Measurements from ENCODE around the gene CBFB. TPM values are rescaled to one million over a fixed set of nuclear protein-coding genes. Genes with fewer than 3 reads are reported as not detected.
"Not testable (repeated sequence)": the region's sequence is repeated elsewhere in the genome, so short reads cannot be mapped to it uniquely, and the experiment has no call there.

The CBFB gene
- polyA plus RNA-seq, 1 donor from 2014 or later, result 32.6 TPM

- Histone ChIP-seq H3K27ac (ENCODE audit: low read length) (no peak within 1 kb of the TSS), H3K79me2 (replicated peaks; ENCODE audit: insufficient read depth, low read length) (no peaks in the 10 kb centered on the region), H3K4me3 (ENCODE audit: low read length) (no peak within 1 kb of the TSS), H3K27me3 (ENCODE audit: insufficient read depth, low read depth, low read length) (no peaks in the 10 kb centered on the region), H3K36me3 (ENCODE audit: insufficient read depth, low read length) (no peaks in the 10 kb centered on the region), H2AFZ (ENCODE audit: low read depth, low read length) (no peak within 1 kb of the TSS), H3K4me2 (ENCODE audit: low read length) (no peak within 1 kb of the TSS), H4K20me1 (ENCODE audit: insufficient read depth) (no peaks in the 10 kb centered on the region), H3K9ac (ENCODE audit: low read length) (no peak within 1 kb of the TSS), H3F3A (ENCODE audit: insufficient read depth, low read length, poor library complexity, severe bottlenecking) (no peaks in the 10 kb centered on the region), H3K9me2 (ENCODE audit: insufficient read depth, low read length) (no peaks in the 10 kb centered on the region), H3K9me3 (ENCODE audit: low read length) (no peaks in the 10 kb centered on the region)
- TF ChIP-seq RAD21 (conservative IDR thresholded peaks at IDR 0.05), result no peak
- no peak for TF ChIP-seq CTCF (IDR thresholded peaks at IDR 0.05; ENCODE audit: poor library complexity, severe bottlenecking)
These were observed 40.7 kb upstream of the CBFB start, which contains the start of gene CES4A for GRCh38 chr16:66988197-66988788. Gene CES4A, plus strand, starts transcription at chr16:66988589. Its CDS starts 184 bp downstream, at chr16:66988773.

- no peak overlapping the region for H3K4me2 ChIP-seq (ENCODE audit: low read length)
- TF ChIP-seq POLR2AphosphoS5 (IDR thresholded peaks at IDR 0.05) (no peak), EP300 (conservative IDR thresholded peaks at IDR 0.05; ENCODE audit: poor library complexity, severe bottlenecking) (no peak), EZH2 (IDR thresholded peaks at IDR 0.05; ENCODE audit: borderline replicate concordance, insufficient read depth, low read length, poor library complexity, severe bottlenecking) (no peak), CTCF (IDR thresholded peaks at IDR 0.05; ENCODE audit: poor library complexity, severe bottlenecking) (no peak), TAF1 (IDR thresholded peaks at IDR 0.05; ENCODE audit: low read depth) (no peak), REST (IDR thresholded peaks at IDR 0.05; ENCODE audit: borderline replicate concordance) (no peak), SMC3 (conservative IDR thresholded peaks at IDR 0.05; ENCODE audit: poor library complexity) (no peak), RAD21 (conservative IDR thresholded peaks at IDR 0.05) (no peak), MXI1 (conservative IDR thresholded peaks at IDR 0.05; ENCODE audit: poor library complexity, severe bottlenecking) (no peak)
- no peaks in the 10 kb centered on the region for H4K20me1 ChIP-seq (ENCODE audit: insufficient read depth)
- H3K79me2 ChIP-seq (replicated peaks; ENCODE audit: insufficient read depth, low read length), result no peaks in the 10 kb centered on the region
- no peak overlapping the region for H3K27ac ChIP-seq (ENCODE audit: low read length)
- no peak overlapping the region for H3K9ac ChIP-seq (ENCODE audit: low read length)
- H3K4me3 ChIP-seq (ENCODE audit: low read length), result no peak overlapping the region
- H3F3A ChIP-seq (ENCODE audit: insufficient read depth, low read length, poor library complexity, severe bottlenecking), result no peaks in the 10 kb centered on the region
- H3K9me2 ChIP-seq (ENCODE audit: insufficient read depth, low read length), result no peaks in the 10 kb centered on the region
- H2AFZ ChIP-seq (ENCODE audit: low read depth, low read length), result no peak overlapping the region
- no peaks in the 10 kb centered on the region for H3K9me3 ChIP-seq (ENCODE audit: low read length)
- H3K36me3 ChIP-seq (ENCODE audit: insufficient read depth, low read length), result no peaks in the 10 kb centered on the region
- no peaks in the 10 kb centered on the region for H3K27me3 ChIP-seq (ENCODE audit: insufficient read depth, low read depth, low read length)
These were observed 37.3 kb upstream of the CBFB start for GRCh38 chr16:66991545-66992077.

GRCh38 chr16:66993558-66993957, 35.4 kb upstream of the CBFB start:
- not testable (repeated sequence) for H3K9me2 ChIP-seq (ENCODE audit: insufficient read depth, low read length); H3K9me3 ChIP-seq (ENCODE audit: low read length); H3K27me3 ChIP-seq (ENCODE audit: insufficient read depth, low read depth, low read length); H3K36me3 ChIP-seq (ENCODE audit: insufficient read depth, low read length); H2AFZ ChIP-seq (ENCODE audit: low read depth, low read length); H3K4me3 ChIP-seq (ENCODE audit: low read length); H3K9ac ChIP-seq (ENCODE audit: low read length); H4K20me1 ChIP-seq (ENCODE audit: insufficient read depth); H3K27ac ChIP-seq (ENCODE audit: low read length); H3F3A ChIP-seq (ENCODE audit: insufficient read depth, low read length, poor library complexity, severe bottlenecking); H3K4me2 ChIP-seq (ENCODE audit: low read length); H3K79me2 ChIP-seq (replicated peaks; ENCODE audit: insufficient read depth, low read length)
